ENCODE measurements around the gene PDCL3.

PDCL3 gene

GRCh38 chr2:100560216-100560830 is 2.5 kb upstream of the PDCL3 start:
- no peak for DNase-seq (ENCODE audit: low spot score)

GRCh38 chr2:100561191-100561590 is 1.6 kb upstream of the PDCL3 start:
- no peak for DNase-seq (ENCODE audit: low spot score)

GRCh38 chr2:100563407-100564247 is 834 bp downstream of the PDCL3 start:
- DNase-seq (ENCODE audit: low spot score) = no peak

- DNase-seq (ENCODE audit: low spot score) = no peak
These were observed 6.2 kb downstream of the PDCL3 start for GRCh38 chr2:100568989-100569388.

GRCh38 chr2:100571668-100572067 is 8.9 kb downstream of the PDCL3 start:
- no peak for DNase-seq (ENCODE audit: low spot score)

GRCh38 chr2:100577777-100578176 is 15.0 kb downstream of the PDCL3 start:
- DNase-seq (ENCODE audit: low spot score) = no peak

- no peak for DNase-seq (ENCODE audit: low spot score)
These were observed 17.8 kb downstream of the PDCL3 start for GRCh38 chr2:100580367-100581276.

- no peak for DNase-seq (ENCODE audit: low spot score)
These were observed 18.5 kb downstream of the PDCL3 start for GRCh38 chr2:100581277-100581612.

- no peak for DNase-seq (ENCODE audit: low spot score)
These were observed 22.0 kb downstream of the PDCL3 start for GRCh38 chr2:100584816-100585215.

- DNase-seq (ENCODE audit: low spot score) = no peak
These were observed 25.4 kb downstream of the PDCL3 start for GRCh38 chr2:100588071-100588786.

- DNase-seq (ENCODE audit: low spot score) = no peak
These were observed 26.7 kb downstream of the PDCL3 start for GRCh38 chr2:100589527-100589926.

GRCh38 chr2:100592226-100592625 is 29.4 kb downstream of the PDCL3 start:
- no peak for DNase-seq (ENCODE audit: low spot score)

- no peak for DNase-seq (ENCODE audit: low spot score)
These were observed 33.7 kb downstream of the PDCL3 start for GRCh38 chr2:100596465-100596864.

- DNase-seq (ENCODE audit: low spot score) = no peak
These were observed 36.8 kb downstream of the PDCL3 start for GRCh38 chr2:100599566-100599965.

- no peak for DNase-seq (ENCODE audit: low spot score)
These were observed 38.9 kb downstream of the PDCL3 start for GRCh38 chr2:100601661-100602060.

- DNase-seq (ENCODE audit: low spot score) = no peak
These were observed 40.6 kb downstream of the PDCL3 start for GRCh38 chr2:100603414-100603813.

- DNase-seq (ENCODE audit: low spot score) = no peak
These were observed 41.3 kb downstream of the PDCL3 start for GRCh38 chr2:100603948-100604633.

- no peak for DNase-seq (ENCODE audit: low spot score)
These were observed 43.5 kb downstream of the PDCL3 start for GRCh38 chr2:100606332-100606725.

GRCh38 chr2:100606726-100607343 is 44.0 kb downstream of the PDCL3 start:
- peak; percentile 10 for DNase-seq (ENCODE audit: low spot score)

- DNase-seq (ENCODE audit: low spot score) = no peak
These were observed 47.6 kb downstream of the PDCL3 start for GRCh38 chr2:100610381-100610831.
